ENCODE data around the gene ERCC3.

- TF ChIP-seq CTCF (IDR thresholded peaks at IDR 0.05) (no peak), POLR2A (IDR thresholded peaks at IDR 0.05) (no peak)
These were observed 18.2 kb downstream of the ERCC3 start for GRCh38 chr2:127275789-127276188.
